Keratinocyte (primary cell): Measurements from ENCODE around the gene CBX2. TPM values are rescaled to one million over a fixed set of nuclear protein-coding genes. Genes with fewer than 3 reads are reported as not detected.

Experiments used
- DNase-seq: peaks from one replicate; pipeline ENCODE4 v3.0.0-alpha.2; 2011; ENCODE audit warnings: low read depth, missing footprints, low spot score
- FAIRE-seq: peaks from 2 replicates; lab custom pipeline; 2011; peaks lifted over from hg19 to GRCh38; lab: Jason Lieb, UNC
- H2AFZ ChIP-seq: 2 replicates; pipeline ENCODE4 v1.6.0; 2012; ENCODE audit warnings: low read length, control low read depth, inconsistent platforms; ENCODE audit not compliant: control insufficient read depth
- H3K27ac ChIP-seq: 2 replicates; pipeline ENCODE4 v1.5.1; 2011; ENCODE audit warnings: low read length; ENCODE audit not compliant: control insufficient read depth, insufficient read depth
- H3K27me3 ChIP-seq: 3 replicates; pipeline ENCODE4 v1.6.0; 2011; ENCODE audit warnings: low read length; ENCODE audit not compliant: control insufficient read depth, insufficient read depth; ENCODE audit errors: extremely low read depth
- H3K36me3 ChIP-seq, 2 experiments: 2 replicates in 1 of 2; 3 replicates in 1 of 2; pipeline ENCODE4 v1.5.1; 2011; ENCODE audit warnings: low read length in 2 of 2, mild to moderate bottlenecking in 1 of 2; ENCODE audit not compliant: control insufficient read depth in 2 of 2, insufficient read depth in 2 of 2; ENCODE audit errors: extremely low read depth in 1 of 2
- H3K4me1 ChIP-seq: 3 replicates; pipeline ENCODE4 v1.5.1; 2011; ENCODE audit warnings: low read length; ENCODE audit not compliant: control insufficient read depth, insufficient read depth; ENCODE audit errors: extremely low read depth
- H3K4me2 ChIP-seq: 3 replicates; pipeline ENCODE4 v1.6.0; 2011; ENCODE audit warnings: low read depth, low read length; ENCODE audit not compliant: control insufficient read depth, insufficient read depth; ENCODE audit errors: extremely low read depth
- H3K4me3 ChIP-seq, 3 experiments: fragments of 200-600 bp in 1 of 3; sonication (generic) in 1 of 3; 2 replicates in 2 of 3; 3 replicates in 1 of 3; pipeline ENCODE4 v1.5.1; 2011 to 2016; ENCODE audit warnings: low read length in 3 of 3, mild to moderate bottlenecking in 3 of 3, control low read depth in 2 of 3, inconsistent platforms in 1 of 3, low read depth in 1 of 3, mixed read lengths in 1 of 3, mixed run types in 1 of 3, moderate library complexity in 1 of 3; ENCODE audit not compliant: control insufficient read depth in 2 of 3, insufficient read depth in 2 of 3; ENCODE audit errors: extremely low read depth in 1 of 3
- H3K79me2 ChIP-seq: 2 replicates; pipeline ENCODE4 v1.6.0; 2012; ENCODE audit warnings: low read length; ENCODE audit not compliant: control insufficient read depth, insufficient read depth
- H3K9ac ChIP-seq: 3 replicates; pipeline ENCODE4 v1.6.0; 2011; ENCODE audit warnings: low read length; ENCODE audit not compliant: control insufficient read depth, insufficient read depth; ENCODE audit errors: extremely low read depth
- H3K9me1 ChIP-seq: 3 replicates; pipeline ENCODE4 v1.6.0; 2011; ENCODE audit warnings: low read length; ENCODE audit not compliant: control insufficient read depth, insufficient read depth; ENCODE audit errors: extremely low read depth
- H3K9me3 ChIP-seq: 2 replicates; pipeline ENCODE4 v1.5.1; 2012; ENCODE audit warnings: low read depth, low read length; ENCODE audit not compliant: control insufficient read depth
- H4K20me1 ChIP-seq: 3 replicates; pipeline ENCODE4 v1.6.0; 2011; ENCODE audit warnings: low read length; ENCODE audit not compliant: control insufficient read depth, insufficient read depth; ENCODE audit errors: extremely low read depth
- CTCF ChIP-seq, 3 experiments: IDR thresholded peaks in 1 of 3; conservative IDR thresholded peaks in 1 of 3; optimal IDR thresholded peaks in 1 of 3; 2 replicates in 2 of 3; 3 replicates in 1 of 3; pipeline versions ENCODE3 to v1.5.1; 2011; ENCODE audit warnings: low read length in 3 of 3, mild to moderate bottlenecking in 3 of 3, moderate library complexity in 2 of 3, control low read depth in 1 of 3, inconsistent platforms in 1 of 3; ENCODE audit not compliant: insufficient read depth in 2 of 3; ENCODE audit errors: extremely low read depth in 1 of 3
- EZH2 ChIP-seq: IDR thresholded peaks from one replicate; pipeline ENCODE4 v1.6.1; 2012; ENCODE audit warnings: inconsistent platforms, mild to moderate bottlenecking, low read length, moderate library complexity
- dilution Hi-C: fragments of 300-500 bp; cut with MboI; formaldehyde crosslinking; loops from one replicate; pipeline ENCODE4 v1.7.0; 2020; ENCODE audit warnings: low sequenced_read_pairs; ENCODE audit not compliant: extremely low pct_ligation_motif_present
- polyA plus RNA-seq, 5 experiments: library from polyadenylated mRNA; depleted of rRNA in 3 of 5; stranded (reverse) in 3 of 5; stranded (forward) in 1 of 5; unstranded in 1 of 5; fragments of >200 nt; gene quantifications; 1 replicate in 1 of 5; 2 replicates in 3 of 5; 3 replicates in 1 of 5; pipeline versions ENCODE4 v1.2.1 to v1.2.3, GENCODE V29; 2011 to 2012; ENCODE audit warnings: missing spikeins in 2 of 5, low read depth in 1 of 5, low replicate concordance in 1 of 5

Gene CBX2
- polyA plus RNA-seq, 1 donor (not counting 4 experiments of a cell fraction or from before 2014, with no cell fraction given), result 1.7 TPM

GRCh38 chr17:79730437-79730768 lies 47.5 kb upstream of the CBX2 start:
- no peak overlapping the region for H2AFZ ChIP-seq
- no peaks in the 10 kb centered on the region for H3K4me1 ChIP-seq
- H3K9me3 ChIP-seq, result no peaks in the 10 kb centered on the region
- no peak for TF ChIP-seq CTCF (optimal IDR thresholded peaks at IDR 0.05 in 1 of 3, IDR thresholded peaks at IDR 0.05 in 1 of 3, conservative IDR thresholded peaks at IDR 0.05 in 1 of 3; ENCODE audit: extremely low read depth in 1 of 3, insufficient read depth in 2 of 3, low read length in 3 of 3)
- no peak for TF ChIP-seq EZH2
- FAIRE-seq, result no peak
- H4K20me1 ChIP-seq, result no peaks in the 10 kb centered on the region
- H3K4me2 ChIP-seq, result no peak overlapping the region
- no peak for DNase-seq
- no peaks in the 10 kb centered on the region for H3K9me1 ChIP-seq
- no peaks in the 10 kb centered on the region for H3K79me2 ChIP-seq
- no peaks in the 10 kb centered on the region for H3K36me3 ChIP-seq
- no peak overlapping the region for H3K4me3 ChIP-seq
- H3K9ac ChIP-seq, result no peak overlapping the region
- no peak overlapping the region for H3K27ac ChIP-seq
- H3K27me3 ChIP-seq, result no peaks in the 10 kb centered on the region
- dilution Hi-C loops, result no loop called here

- no peak for TF ChIP-seq EZH2
- TF ChIP-seq CTCF (optimal IDR thresholded peaks at IDR 0.05 in 1 of 3, IDR thresholded peaks at IDR 0.05 in 1 of 3, conservative IDR thresholded peaks at IDR 0.05 in 1 of 3; ENCODE audit: extremely low read depth in 1 of 3, insufficient read depth in 2 of 3, low read length in 3 of 3), result no peak
- H3K4me1 ChIP-seq, result no peaks in the 10 kb centered on the region
- H3K9ac ChIP-seq, result no peak within 1 kb of the TSS
- H3K79me2 ChIP-seq, result no peaks in the 10 kb centered on the region
- no peak within 1 kb of the TSS for H3K4me2 ChIP-seq
- H3K4me3 ChIP-seq, result no peak within 1 kb of the TSS
- DNase-seq (no peak), FAIRE-seq (no peak)
- H2AFZ ChIP-seq, result no peak within 1 kb of the TSS
- H4K20me1 ChIP-seq, result no peaks in the 10 kb centered on the region
- no peak within 1 kb of the TSS for H3K27ac ChIP-seq
- H3K9me1 ChIP-seq, result no peaks in the 10 kb centered on the region
- no peaks in the 10 kb centered on the region for H3K36me3 ChIP-seq
- no peaks in the 10 kb centered on the region for H3K27me3 ChIP-seq
- dilution Hi-C loops, result no loop called here
- no peaks in the 10 kb centered on the region for H3K9me3 ChIP-seq
Observed at GRCh38 chr17:79730769-79731483, 47.0 kb upstream of the CBX2 start, which contains the start of gene ENPP7. Gene ENPP7, plus strand, starts transcription at chr17:79730943. Its CDS starts 197 bp downstream, at chr17:79731140.
